Spleen (tissue), 11 donors: ENCODE measurements around the gene GGNBP2. TPM values are rescaled to one million over a fixed set of nuclear protein-coding genes. Genes with fewer than 3 reads are reported as not detected.

Source experiments
- DNase-seq: peaks from one replicate; pipeline ENCODE4 v3.0.0-alpha.2; 2020
- H3K27ac ChIP-seq, 8 donors: fragments of 200-600 bp; sonication (generic) in 7 of 8; 1 replicate in 4 of 8; 2 replicates in 4 of 8; pipeline versions ENCODE4 v1.5.0 to v1.8.0; 2016 to 2021; ENCODE audit warnings: inconsistent platforms in 4 of 8, mild to moderate bottlenecking in 4 of 8, moderate library complexity in 1 of 8
- H3K27me3 ChIP-seq, 7 donors: fragments of 200-600 bp; sonication (generic) in 6 of 7; replicated peaks in 1 of 7; 1 replicate in 4 of 7; 2 replicates in 3 of 7; pipeline versions ENCODE4 v1.5.0 to v1.8.0; 2016 to 2021; ENCODE audit warnings: inconsistent platforms in 3 of 7, mild to moderate bottlenecking in 1 of 7
- H3K36me3 ChIP-seq, 6 donors: fragments of 200-600 bp; sonication (generic) in 5 of 6; 1 replicate in 4 of 6; 2 replicates in 2 of 6; pipeline versions ENCODE4 v1.5.0 to v1.8.0; 2016 to 2021; ENCODE audit warnings: inconsistent platforms in 2 of 6
- H3K4me1 ChIP-seq, 6 donors: fragments of 200-600 bp; sonication (generic) in 5 of 6; 1 replicate in 3 of 6; 2 replicates in 3 of 6; pipeline versions ENCODE4 v1.5.0 to v1.8.0; 2016 to 2021; ENCODE audit warnings: inconsistent platforms in 3 of 6
- H3K4me3 ChIP-seq, 8 donors: fragments of 200-600 bp; sonication (generic) in 7 of 8; 1 replicate in 4 of 8; 2 replicates in 4 of 8; pipeline versions ENCODE4 v1.5.0 to v1.8.0; 2016 to 2021; ENCODE audit warnings: inconsistent platforms in 4 of 8, mild to moderate bottlenecking in 4 of 8, moderate library complexity in 2 of 8
- H3K9me3 ChIP-seq, 8 donors: fragments of 200-600 bp; sonication (generic) in 7 of 8; 1 replicate in 4 of 8; 2 replicates in 4 of 8; pipeline versions ENCODE4 v1.5.0 to v1.8.0; 2016 to 2021; ENCODE audit warnings: inconsistent platforms in 4 of 8
- CTCF ChIP-seq, 11 experiments: fragments of 200-600 bp in 7 of 11; fragments of 450-650 bp in 4 of 11; sonication (generic) in 4 of 11; IDR thresholded peaks in 8 of 11; conservative IDR thresholded peaks in 3 of 11; 1 replicate in 7 of 11; 2 replicates in 4 of 11; pipeline versions ENCODE4 v1.4.0 to v1.8.0; 2016 to 2021; ENCODE audit warnings: antibody characterized with exemption in 11 of 11, inconsistent platforms in 4 of 11, mild to moderate bottlenecking in 1 of 11
- POLR2A ChIP-seq, 3 donors: fragments of 450-650 bp; IDR thresholded peaks; one replicate each; pipeline ENCODE4 v1.5.1; 2017; ENCODE audit warnings: antibody characterized with exemption in 3 of 3, mild to moderate bottlenecking in 1 of 3
- POLR2AphosphoS5 ChIP-seq, 3 donors: sonication (generic); formaldehyde crosslinking; IDR thresholded peaks; one replicate each; pipeline ENCODE4 v1.5.1; 2017; ENCODE audit warnings: antibody characterized with exemption in 3 of 3
- WGBS, 5 donors: extraction: QIAGEN DNeasy Blood & Tissue Kit in 3 of 5; methylation state at CpG; one replicate each; pipeline versions ENCODE4 v1.1.5 to v1.1.7; 2013 to 2018; 5-methylcytosine and 5-hydroxymethylcytosine counted together
- intact Hi-C: fragments of 100-400 bp; cut with DNase I; formaldehyde crosslinking; loops from one replicate; pipeline ENCODE4 v1.15.0; 2023; ENCODE audit warnings: low total_unique reads
- polyA plus RNA-seq, 3 donors: library from polyadenylated mRNA; stranded (reverse); fragments of 200-250 nt; gene quantifications; one replicate each; pipeline ENCODE4 v1.2.1, GENCODE V29; 2013
- total RNA-seq, 7 donors: library from RNA; depleted of rRNA in 3 of 7; stranded (reverse); fragments of >200 nt in 3 of 7; fragmentation: NEBNext Ultra II Directional in 4 of 7; extraction: Animal tissue kit (Norgen Biotek cat#: 25700) in 4 of 7; gene quantifications; one replicate each; pipeline versions ENCODE4 v1.1.0 to v1.2.1, GENCODE V29; 2016 to 2021
- donor health status: healthy with polysubstance abuse.
- donor health status: DM: no; HTN: no; CAD: no; lungs with moderate emphysema.
- donor health status: DM: no; HTN: no; CAD: no.
- donor health status: Bipolar disorder and iron deficiency.
- donor health status: healthy.
- donor health status: DM: no; HTN: no; CAD: no.
- donor health status: DM: yes; HTN: yes; CAD: no.

GGNBP2 gene
- total and polyA plus RNA-seq, 10 donors: 60.8 to 123 (median 88.5) TPM

DNA sequence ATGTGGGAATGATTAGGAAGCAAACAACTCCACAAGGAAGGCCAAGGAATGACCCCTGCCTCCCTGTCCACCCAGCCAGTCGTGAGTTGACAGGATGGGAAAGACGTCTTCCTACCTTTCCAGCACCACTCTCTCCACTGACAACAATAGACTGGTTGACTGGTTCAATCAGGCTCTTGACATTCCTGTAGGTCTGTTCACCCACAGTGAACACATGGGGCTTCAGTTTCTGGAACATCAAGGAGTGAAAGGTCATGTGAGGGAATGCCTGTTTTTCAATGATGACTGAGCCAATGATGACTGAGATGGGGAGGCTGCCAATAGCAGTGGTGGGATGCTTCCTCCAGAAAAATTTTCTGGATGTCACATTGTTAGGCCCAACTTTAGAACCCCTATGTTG, 19.6 kb upstream of the GGNBP2 start:
- intact Hi-C loops: no loop called here
- H3K27ac ChIP-seq: no peak overlapping the region
- H3K27me3 ChIP-seq: no peaks in the 10 kb centered on the region
- no peak overlapping the region for H3K4me3 ChIP-seq
- DNase-seq: no peak
- H3K36me3 ChIP-seq: peaks cover 0 to 99% (median 57%) of the 10 kb centered on the region in 6 donors
- TF ChIP-seq POLR2AphosphoS5 (IDR thresholded peaks at IDR 0.05) (no peak), POLR2A (IDR thresholded peaks at IDR 0.05) (no peak), CTCF (IDR thresholded peaks at IDR 0.05 in 8 of 11, conservative IDR thresholded peaks at IDR 0.05 in 3 of 11) (no peak)
- no peaks in the 10 kb centered on the region for H3K4me1 ChIP-seq
- H3K9me3 ChIP-seq: no peaks in the 10 kb centered on the region
- 88 to 100% (median 95%) methylated on average over 2 of the region's 2 CpGs for WGBS, 5 donors

- no peaks in the 10 kb centered on the region for H3K4me1 ChIP-seq
- no peaks in the 10 kb centered on the region for H3K9me3 ChIP-seq
Observed at GRCh38 chr17:36525888-36526287, 18.8 kb upstream of the GGNBP2 start.

DNA sequence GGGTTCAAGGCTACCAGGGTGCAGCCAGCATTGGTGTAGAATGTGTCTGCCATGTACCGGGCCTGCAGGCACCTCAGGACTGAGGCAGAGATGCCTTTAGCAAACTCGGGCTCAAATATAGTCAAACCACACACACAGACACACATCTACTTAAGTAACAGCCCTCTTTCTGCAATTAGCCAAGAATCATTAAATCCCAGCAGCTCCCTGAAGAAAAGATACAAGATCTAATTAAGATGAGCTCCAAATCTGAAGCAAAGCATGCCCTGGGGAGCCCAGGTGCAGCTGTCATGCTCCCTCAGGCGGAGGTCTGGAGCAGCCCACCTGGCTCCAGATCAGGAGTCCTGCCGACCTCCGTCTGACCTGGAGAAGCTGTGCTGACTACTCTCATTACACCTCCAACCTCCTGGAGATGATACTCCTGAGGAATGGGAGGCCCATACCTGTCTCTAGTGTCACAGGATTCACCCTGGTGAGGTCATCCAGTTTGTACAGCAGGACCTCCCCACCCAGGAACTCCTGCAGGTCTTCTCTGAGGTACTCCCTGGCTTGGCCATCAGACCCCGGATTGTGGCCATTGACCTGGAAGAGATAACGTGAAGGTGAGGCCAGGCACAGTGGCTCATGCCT, 17.0 kb upstream of the GGNBP2 start:
- intact Hi-C loops: no loop called here
- TF ChIP-seq POLR2AphosphoS5 (IDR thresholded peaks at IDR 0.05) (no peak), CTCF (IDR thresholded peaks at IDR 0.05 in 8 of 11, conservative IDR thresholded peaks at IDR 0.05 in 3 of 11) (no peak), POLR2A (IDR thresholded peaks at IDR 0.05) (no peak)
- Histone ChIP-seq H3K4me1 (no peaks in the 10 kb centered on the region), H3K27ac (no peak overlapping the region), H3K36me3 (peaks cover 0 to 100% (median 68%) of the 10 kb centered on the region in 6 donors), H3K9me3 (no peaks in the 10 kb centered on the region), H3K4me3 (no peak overlapping the region), H3K27me3 (no peaks in the 10 kb centered on the region)
- WGBS, 5 donors: 95 to 99% (median 96%) methylated on average over 6 to 7 of the region's 7 CpGs
- DNase-seq: no peak

More at GRCh38 chr17:36525888-36526287, 18.8 kb upstream of the GGNBP2 start:
- intact Hi-C loops: no loop called here
- Histone ChIP-seq H3K4me3 (no peak overlapping the region), H3K27me3 (no peaks in the 10 kb centered on the region), H3K27ac (no peak overlapping the region), H3K36me3 (peaks cover 0 to 99% (median 57%) of the 10 kb centered on the region in 6 donors)
- no peak for DNase-seq
- no peak for TF ChIP-seq POLR2AphosphoS5 (IDR thresholded peaks at IDR 0.05)
- TF ChIP-seq POLR2A (IDR thresholded peaks at IDR 0.05): no peak
- no peak for TF ChIP-seq CTCF (IDR thresholded peaks at IDR 0.05 in 8 of 11, conservative IDR thresholded peaks at IDR 0.05 in 3 of 11)
- 94 to 98% (median 97%) methylated on average over 4 to 6 of the region's 6 CpGs for WGBS, 5 donors

- DNase-seq: no peak
- TF ChIP-seq CTCF (IDR thresholded peaks at IDR 0.05 in 8 of 11, conservative IDR thresholded peaks at IDR 0.05 in 3 of 11) (no peak), POLR2AphosphoS5 (IDR thresholded peaks at IDR 0.05) (no peak), POLR2A (IDR thresholded peaks at IDR 0.05) (no peak)
- Histone ChIP-seq H3K4me1 (peaks cover 0 to 10% (median 6%) of the 10 kb centered on the region in 6 donors), H3K4me3 (no peak overlapping the region), H3K27ac (no peak overlapping the region), H3K9me3 (no peaks in the 10 kb centered on the region), H3K27me3 (no peaks in the 10 kb centered on the region), H3K36me3 (peaks cover 0 to 97% (median 59%) of the 10 kb centered on the region in 6 donors)
- intact Hi-C loops: no loop called here
Observed at GRCh38 chr17:36529121-36529520, 15.6 kb upstream of the GGNBP2 start.
